Testis (tissue), 2 donors: ENCODE results near the gene PCYOX1L.

Experiments
- POLR2A ChIP-seq: fragments of 450-650 bp; IDR thresholded peaks from one replicate; pipeline ENCODE4 v1.6.1; 2017; ENCODE audit warnings: antibody characterized with exemption, mild to moderate bottlenecking, moderate library complexity
- TF ChIP-seq, protein P1 (sequence below), 3 experiments: fragments of 450-650 bp in 2 of 3; fragments of 200-600 bp in 1 of 3; sonication (generic) in 1 of 3; IDR thresholded peaks; one replicate each; pipeline ENCODE4 v1.5.1; 2016 to 2019; ENCODE audit warnings: antibody characterized with exemption in 3 of 3, mild to moderate bottlenecking in 2 of 3, moderate library complexity in 1 of 3

DNA sequence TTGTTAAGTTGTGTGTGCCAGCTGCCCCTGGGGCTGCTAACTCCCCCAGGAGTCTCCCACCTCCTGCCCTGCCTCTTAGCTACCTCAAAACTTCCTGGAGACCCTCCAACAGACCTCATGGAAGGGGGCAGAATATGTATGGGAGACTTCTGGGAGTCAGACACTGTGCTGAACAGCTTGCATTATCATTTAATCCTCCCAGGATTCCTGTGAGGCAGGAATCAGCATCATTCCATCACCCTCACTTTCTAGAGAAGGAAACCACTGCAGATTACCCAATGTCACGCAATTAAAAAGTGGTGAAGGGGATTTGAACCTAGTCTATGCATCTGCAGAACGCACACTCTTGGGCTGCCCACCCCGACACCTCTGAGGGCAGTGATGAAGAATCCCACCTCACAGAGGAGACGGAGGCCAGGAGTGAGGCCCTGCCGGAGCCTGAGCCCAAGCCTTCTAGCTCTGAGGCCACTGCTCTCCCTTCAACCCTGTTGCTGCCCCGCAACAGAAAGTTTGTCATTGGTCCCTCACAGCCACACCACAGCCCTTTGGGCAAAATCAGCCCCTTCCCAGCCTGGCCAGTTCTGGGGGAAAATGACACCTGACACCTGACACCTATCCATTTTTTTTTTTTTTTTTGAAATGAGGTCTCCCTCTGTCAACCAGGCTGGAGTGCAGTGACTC, 51.6 kb downstream of the PCYOX1L start:
- TF ChIP-seq, protein P1, sequence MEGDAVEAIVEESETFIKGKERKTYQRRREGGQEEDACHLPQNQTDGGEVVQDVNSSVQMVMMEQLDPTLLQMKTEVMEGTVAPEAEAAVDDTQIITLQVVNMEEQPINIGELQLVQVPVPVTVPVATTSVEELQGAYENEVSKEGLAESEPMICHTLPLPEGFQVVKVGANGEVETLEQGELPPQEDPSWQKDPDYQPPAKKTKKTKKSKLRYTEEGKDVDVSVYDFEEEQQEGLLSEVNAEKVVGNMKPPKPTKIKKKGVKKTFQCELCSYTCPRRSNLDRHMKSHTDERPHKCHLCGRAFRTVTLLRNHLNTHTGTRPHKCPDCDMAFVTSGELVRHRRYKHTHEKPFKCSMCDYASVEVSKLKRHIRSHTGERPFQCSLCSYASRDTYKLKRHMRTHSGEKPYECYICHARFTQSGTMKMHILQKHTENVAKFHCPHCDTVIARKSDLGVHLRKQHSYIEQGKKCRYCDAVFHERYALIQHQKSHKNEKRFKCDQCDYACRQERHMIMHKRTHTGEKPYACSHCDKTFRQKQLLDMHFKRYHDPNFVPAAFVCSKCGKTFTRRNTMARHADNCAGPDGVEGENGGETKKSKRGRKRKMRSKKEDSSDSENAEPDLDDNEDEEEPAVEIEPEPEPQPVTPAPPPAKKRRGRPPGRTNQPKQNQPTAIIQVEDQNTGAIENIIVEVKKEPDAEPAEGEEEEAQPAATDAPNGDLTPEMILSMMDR (IDR thresholded peaks at IDR 0.05) = no peak
- no peak for TF ChIP-seq POLR2A
